Measurements from ENCODE around the gene UBE2G1.

DNA sequence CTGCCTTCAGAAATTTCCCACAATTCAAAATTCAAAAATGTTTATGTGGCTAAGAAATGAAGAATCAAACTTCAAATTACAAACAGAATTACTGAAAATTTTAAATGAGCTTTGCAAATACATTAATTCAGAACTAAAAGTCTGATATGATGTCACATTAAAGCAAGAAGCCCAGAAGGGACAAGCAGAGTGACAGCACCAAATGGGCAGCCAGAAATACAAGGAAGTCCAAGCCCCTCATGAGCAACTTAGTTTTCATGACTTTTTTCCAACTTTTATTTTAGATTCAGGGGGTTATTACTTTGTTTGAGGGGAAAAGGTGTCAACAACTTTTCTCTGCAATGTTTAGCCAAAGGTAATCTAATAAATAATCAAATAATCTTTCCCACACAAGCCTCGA, 21.5 kb downstream of the UBE2G1 start:
- TF ChIP-seq TAF1 (IDR thresholded peaks at IDR 0.05; ENCODE audit: borderline replicate concordance, low read depth, low read length) (no peak), POLR2AphosphoS5 (IDR thresholded peaks at IDR 0.05; ENCODE audit: low read depth, low read length) (no peak)

Data from GM12892 (cell line).